ENCODE results near the gene LCLAT1.

- TF ChIP-seq, protein P1, sequence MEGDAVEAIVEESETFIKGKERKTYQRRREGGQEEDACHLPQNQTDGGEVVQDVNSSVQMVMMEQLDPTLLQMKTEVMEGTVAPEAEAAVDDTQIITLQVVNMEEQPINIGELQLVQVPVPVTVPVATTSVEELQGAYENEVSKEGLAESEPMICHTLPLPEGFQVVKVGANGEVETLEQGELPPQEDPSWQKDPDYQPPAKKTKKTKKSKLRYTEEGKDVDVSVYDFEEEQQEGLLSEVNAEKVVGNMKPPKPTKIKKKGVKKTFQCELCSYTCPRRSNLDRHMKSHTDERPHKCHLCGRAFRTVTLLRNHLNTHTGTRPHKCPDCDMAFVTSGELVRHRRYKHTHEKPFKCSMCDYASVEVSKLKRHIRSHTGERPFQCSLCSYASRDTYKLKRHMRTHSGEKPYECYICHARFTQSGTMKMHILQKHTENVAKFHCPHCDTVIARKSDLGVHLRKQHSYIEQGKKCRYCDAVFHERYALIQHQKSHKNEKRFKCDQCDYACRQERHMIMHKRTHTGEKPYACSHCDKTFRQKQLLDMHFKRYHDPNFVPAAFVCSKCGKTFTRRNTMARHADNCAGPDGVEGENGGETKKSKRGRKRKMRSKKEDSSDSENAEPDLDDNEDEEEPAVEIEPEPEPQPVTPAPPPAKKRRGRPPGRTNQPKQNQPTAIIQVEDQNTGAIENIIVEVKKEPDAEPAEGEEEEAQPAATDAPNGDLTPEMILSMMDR (IDR thresholded peaks at IDR 0.05): no peak
- TF ChIP-seq POLR2A (IDR thresholded peaks at IDR 0.05): no peak
These were observed 181.3 kb downstream of the LCLAT1 start for GRCh38 chr2:30628341-30628740.

Measured in adrenal gland (tissue), 5 donors.